ENCODE results near the gene TTC28.

Gene TTC28

DNA sequence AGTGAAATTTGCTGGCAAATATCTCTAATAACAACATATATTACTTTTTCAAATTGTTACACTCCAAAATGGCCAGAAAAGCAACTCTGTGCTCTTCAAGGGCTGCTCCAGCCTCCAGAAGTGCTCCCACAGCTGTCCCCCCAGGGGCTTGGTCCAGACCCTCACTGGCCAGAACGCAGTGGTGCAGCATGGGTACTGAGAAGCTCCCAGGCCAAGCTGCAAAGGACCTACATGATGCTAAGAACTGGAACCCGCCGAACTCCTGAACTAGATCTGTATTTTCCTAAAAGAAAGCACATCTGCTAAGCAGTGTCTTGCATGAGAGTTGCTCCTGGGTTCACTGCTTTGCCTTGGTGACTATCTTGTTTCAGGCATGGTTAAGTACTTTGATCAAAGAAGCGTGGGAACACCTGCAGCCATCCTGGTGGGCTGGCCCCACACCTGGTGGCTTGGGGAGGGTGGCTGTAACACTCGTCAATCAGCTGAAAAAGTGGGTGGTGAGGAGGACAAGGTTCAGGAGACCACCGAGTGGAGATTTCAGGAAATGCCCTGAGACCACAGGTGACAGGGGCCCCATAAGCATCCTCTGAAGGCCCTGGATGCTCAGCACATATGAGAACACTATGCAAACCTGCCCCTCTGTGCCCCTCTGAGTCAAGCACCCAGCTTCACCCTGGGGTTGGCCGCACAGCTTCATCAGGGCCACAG, 687.9 kb downstream of the TTC28 start:
- no peak for DNase-seq (ENCODE audit: low read depth, low spot score)

DNA sequence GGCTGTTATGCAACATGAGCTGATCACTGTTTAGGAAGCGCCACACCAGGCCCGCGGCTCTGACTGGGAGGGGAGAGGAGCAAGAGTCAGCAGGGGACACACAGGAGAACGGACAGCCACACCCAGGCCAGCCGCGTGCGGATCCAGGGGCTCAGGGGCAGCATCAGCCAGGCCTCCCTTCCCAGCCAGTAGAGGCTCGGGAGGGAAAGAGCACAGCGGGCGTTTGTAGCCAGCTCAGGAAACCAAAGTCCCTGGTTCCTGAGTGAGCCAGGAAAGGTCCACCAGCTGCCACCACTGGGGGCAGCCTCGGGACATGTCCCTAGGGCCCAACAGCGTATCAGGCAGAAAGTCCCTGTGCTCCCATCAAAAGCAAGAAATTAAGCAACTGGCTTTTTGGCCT, 688.8 kb downstream of the TTC28 start:
- DNase-seq (ENCODE audit: low read depth, low spot score): no peak

- DNase-seq (ENCODE audit: low read depth, low spot score): no peak
Observed at GRCh38 chr22:27990451-27990840, 689.2 kb downstream of the TTC28 start.

DNA sequence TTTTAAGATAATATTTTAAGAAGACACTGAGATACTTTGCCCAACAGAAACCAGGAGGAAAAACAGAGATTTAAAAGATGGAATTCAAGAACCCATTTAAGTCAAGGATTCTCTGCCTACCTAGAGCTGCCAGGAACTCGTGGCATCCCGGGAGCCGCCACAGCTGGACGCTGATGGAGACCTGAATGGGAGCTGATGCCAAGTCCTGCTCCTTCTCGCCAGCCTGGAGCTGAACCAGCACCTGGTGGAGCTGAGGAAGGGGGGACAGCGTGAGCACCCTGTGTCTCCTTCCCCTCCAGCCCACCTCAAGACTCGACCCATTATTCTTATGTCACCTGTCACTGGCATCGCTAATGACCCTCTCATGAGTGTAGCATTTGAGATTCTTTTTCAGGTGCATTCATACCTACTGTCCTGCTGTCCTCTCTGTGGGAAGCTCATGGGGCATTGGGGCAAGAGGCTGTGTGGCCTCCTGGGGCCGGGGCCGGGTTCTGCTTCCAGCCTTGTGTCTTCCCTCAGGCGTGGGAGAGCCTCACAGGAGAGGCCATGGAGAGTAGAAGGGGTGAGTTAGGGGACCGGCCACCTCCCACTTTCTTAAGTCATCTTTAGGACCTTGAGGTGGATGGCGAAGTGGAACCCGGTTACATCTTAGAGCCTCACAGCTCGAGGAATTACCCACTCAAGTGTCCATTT, 689.7 kb downstream of the TTC28 start:
- no peak for DNase-seq (ENCODE audit: low read depth, low spot score)

GRCh38 chr22:27988704-27989103, 690.9 kb downstream of the TTC28 start:
- no peak for DNase-seq (ENCODE audit: low read depth, low spot score)

DNA sequence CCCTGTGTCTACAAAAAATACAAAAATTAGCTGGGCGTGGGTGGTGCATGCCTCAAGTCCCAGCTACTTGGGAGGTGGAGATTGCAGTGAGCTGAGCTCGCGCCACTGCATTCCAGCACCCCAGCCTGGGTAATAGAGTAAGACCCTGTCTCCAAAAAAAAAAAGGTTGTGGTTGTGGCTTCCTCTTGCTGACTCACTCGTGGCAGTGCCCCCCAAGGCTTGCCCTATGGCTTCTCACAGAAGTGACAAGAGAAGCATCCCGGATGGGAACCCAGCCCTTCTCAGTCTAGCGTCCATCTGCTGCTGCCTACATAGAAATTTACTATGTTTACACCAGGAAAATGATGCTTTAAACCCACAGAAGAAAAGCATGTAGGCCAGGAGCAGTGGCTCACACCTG, 692.1 kb downstream of the TTC28 start:
- peak; percentile 91 for DNase-seq (ENCODE audit: low read depth, low spot score)

DNA sequence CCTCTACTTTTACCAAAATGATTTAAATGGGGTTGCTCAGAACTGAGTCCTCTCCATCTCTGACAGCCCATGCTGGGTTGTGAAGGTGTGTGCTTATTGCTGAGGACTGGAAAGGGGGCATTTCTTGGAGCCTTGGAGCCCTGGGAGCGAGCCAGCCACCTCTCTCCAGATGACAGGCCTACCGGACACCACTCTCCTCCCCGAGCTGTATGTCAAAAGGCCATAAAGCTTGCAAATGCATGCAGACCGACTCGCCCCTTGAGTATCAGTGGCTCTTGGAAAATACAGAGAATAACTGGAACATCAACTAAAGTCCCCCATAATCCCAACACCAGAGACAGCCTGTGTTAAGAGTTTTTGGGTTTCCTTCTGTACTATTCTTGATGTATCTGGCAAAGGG, 692.7 kb downstream of the TTC28 start:
- no peak for DNase-seq (ENCODE audit: low read depth, low spot score)

GRCh38 chr22:27986459-27986858, 693.2 kb downstream of the TTC28 start:
- no peak for DNase-seq (ENCODE audit: low read depth, low spot score)

DNA sequence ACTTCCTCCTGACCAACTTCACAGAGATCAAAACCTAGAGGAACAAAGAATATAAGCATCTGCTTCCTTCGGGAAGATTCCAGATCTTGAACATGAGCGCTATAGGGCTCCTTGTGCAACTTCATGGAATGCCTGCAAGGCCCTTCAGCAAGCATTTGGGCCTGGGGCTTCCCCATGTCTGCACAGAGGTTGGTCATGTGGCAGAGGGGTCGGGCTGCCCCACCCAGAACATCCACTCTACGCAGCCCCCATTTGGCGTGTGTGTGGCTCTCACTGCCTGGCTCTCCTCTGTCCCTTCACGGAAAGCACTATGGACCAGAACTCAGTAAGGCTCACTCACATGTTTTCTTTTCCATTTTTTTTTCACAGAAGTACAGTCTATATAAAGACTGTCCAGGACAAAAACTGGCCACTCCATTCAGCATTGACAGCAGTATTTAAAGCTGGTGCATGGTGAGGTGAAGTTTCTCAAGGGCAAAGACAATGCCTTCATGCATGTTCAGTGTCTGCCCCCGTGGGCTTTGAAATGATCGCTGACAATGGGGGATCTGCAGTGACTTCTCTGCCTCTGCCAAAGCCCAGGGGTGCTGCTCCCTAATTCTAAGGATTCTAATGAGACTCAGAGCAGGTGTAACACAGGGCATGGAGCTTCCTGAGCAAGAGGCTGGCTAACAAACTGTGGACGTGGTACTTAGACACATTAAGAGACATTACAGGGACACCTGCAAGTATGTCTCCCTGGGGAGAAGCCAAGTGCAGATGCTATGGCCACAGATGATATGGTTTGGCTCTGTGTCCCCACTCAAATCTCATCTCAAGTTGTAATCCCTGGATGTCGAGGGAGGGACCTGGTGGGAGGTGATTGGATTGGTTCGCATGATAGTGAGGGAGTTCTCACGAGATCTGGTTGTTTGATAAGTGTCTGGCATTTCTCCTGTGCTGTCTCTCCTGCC, 694.0 kb downstream of the TTC28 start:
- no peak for DNase-seq (ENCODE audit: low read depth, low spot score)

- DNase-seq (ENCODE audit: low read depth, low spot score): no peak
Observed at GRCh38 chr22:27984723-27985122, 694.9 kb downstream of the TTC28 start.

- no peak for DNase-seq (ENCODE audit: low read depth, low spot score)
Observed at GRCh38 chr22:27984001-27984695, 695.5 kb downstream of the TTC28 start.

GRCh38 chr22:27983361-27983791, 696.3 kb downstream of the TTC28 start:
- DNase-seq (ENCODE audit: low read depth, low spot score): no peak

- no peak for DNase-seq (ENCODE audit: low read depth, low spot score)
Observed at GRCh38 chr22:27982630-27983180, 696.9 kb downstream of the TTC28 start.

DNA sequence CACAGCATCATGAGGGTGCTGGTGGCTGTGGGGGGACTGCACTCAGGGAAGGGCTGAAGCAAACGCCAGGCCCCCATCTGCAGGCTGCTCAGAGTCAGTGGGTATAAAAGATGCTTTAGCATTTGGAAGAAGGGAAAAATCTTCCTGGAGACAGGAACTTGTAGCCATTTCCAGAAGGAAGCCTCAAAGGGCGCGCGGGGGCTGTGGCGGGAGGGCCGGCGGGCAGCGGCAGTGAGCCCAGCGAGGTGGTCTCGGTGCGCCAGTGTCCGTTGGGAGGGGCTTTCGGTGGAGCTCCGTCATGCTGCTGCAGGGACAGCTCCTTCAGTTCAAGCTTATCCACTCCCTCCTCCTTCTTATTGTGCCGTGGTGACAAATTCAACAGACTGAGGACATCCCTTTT, 697.5 kb downstream of the TTC28 start:
- no peak for DNase-seq (ENCODE audit: low read depth, low spot score)

GRCh38 chr22:27980424-27981148, 699.1 kb downstream of the TTC28 start:
- no peak for DNase-seq (ENCODE audit: low read depth, low spot score)

- DNase-seq (ENCODE audit: low read depth, low spot score): no peak
Observed at GRCh38 chr22:27978802-27979201, 700.8 kb downstream of the TTC28 start.

DNA sequence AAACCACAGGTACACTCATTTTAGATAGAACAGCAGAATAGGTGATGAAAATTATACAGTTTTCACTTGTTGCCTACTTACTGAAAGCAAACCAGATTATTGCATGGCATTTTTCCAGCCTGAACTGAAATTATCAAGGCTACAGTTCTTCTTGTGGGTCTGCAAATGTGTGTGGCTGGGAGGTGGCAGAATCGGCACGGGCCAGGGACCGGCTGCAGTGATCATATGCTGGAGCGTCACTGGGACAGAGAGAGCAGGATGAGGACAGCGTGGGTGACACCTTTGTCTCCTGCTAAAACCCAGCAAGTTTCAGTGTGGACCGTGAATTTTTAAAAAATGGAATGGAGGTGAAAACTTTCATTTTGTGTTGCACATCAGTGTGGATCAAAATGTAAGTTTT, 701.3 kb downstream of the TTC28 start:
- DNase-seq (ENCODE audit: low read depth, low spot score): no peak

DNA sequence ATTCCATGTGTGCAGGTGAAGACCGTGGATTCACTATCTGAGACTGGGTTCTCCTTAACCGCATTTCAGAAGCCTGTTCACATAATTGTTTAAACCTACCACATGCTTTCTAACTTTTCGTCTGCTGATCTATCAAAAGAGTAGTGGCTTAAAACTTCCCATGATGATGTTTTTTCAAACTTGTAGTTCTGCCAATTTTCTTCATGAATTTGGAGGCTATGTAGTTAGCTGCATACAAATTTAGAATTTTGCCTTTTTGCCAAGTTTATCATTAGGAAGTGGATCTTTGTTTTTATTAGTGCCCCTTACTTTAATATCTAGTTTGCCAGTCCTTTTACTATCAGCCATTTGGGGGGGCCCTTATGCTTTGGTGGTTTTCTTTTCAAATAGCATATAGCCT, 703.1 kb downstream of the TTC28 start:
- DNase-seq (ENCODE audit: low read depth, low spot score): no peak

GRCh38 chr22:27975381-27976013, 704.1 kb downstream of the TTC28 start:
- no peak for DNase-seq (ENCODE audit: low read depth, low spot score)

- DNase-seq (ENCODE audit: low read depth, low spot score): no peak
Observed at GRCh38 chr22:27973846-27974245, 705.8 kb downstream of the TTC28 start.

Data from astrocyte of the hippocampus (primary cell).